LoVo (cell line): ENCODE results near the gene IMPG1.
A peak's percentile ranks its signal among the peaks of the same experiment; 100 is the strongest.
"Not testable (repeated sequence)": the region's sequence is repeated elsewhere in the genome, so short reads cannot be mapped to it uniquely, and the experiment has no call there.

Source experiments
- DNase-seq: peaks from one replicate; pipeline ENCODE4 v3.0.0-alpha.2; 2016; ENCODE audit warnings: low spot score

Gene IMPG1

DNA sequence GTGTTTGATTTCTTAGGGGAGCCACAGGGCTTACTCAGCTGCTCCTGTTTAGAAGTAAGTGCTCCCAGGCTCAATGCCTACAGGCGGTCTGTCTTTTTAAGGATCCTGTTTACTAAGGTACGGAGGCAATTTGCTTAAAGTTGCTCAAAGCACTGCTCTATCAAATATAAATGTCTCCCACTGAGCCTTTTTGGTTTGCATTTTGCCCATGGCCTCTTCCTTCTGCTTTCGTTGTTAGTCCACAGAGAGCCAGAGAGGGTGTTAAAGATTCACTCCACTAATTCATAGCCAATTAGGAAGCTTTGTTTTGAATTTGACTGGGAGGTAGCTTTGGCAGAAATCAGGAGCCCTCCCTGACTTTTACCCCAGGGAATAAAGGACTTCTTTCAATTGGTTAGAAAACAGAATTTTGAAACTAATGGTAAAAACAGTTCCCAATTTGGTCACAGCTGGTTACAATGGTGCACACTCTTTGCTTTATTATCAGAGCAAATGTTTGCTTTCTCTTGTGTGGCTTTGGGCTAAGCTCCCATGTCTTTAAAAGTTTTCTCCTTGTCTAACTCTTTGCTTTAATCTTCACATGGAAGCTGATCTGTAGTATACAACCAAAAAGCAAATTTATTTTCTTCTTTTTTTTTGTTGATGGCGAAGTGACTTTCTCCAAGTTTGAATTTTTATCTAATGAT is 126.2 kb downstream of the IMPG1 start:
- no peak for DNase-seq

- no peak for DNase-seq
Measured at GRCh38 chr6:75943381-75943780, 129.1 kb downstream of the IMPG1 start.

DNA sequence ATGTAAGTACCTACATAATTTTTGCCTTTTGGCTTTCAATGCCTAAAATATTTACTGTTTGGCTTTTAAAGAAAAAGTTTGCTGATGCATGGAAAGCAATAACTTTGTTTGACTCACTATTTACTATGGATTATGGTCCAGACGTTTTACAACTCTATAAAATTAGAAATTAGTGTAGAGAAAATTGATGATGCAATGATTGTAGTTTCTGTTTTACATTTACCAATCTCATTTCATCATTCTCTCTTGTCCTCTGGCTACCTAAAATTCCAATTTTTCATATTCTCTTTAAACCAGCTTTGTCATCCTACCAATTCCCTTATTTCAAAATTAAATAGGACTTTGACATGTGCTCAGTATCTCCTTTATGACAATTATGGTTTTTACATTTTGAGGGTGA is 131.0 kb downstream of the IMPG1 start:
- no peak for DNase-seq

- DNase-seq, result no peak
Measured at GRCh38 chr6:75940564-75940963, 131.9 kb downstream of the IMPG1 start.

- no peak for DNase-seq
Measured at GRCh38 chr6:75937846-75938245, 134.6 kb downstream of the IMPG1 start.

DNA sequence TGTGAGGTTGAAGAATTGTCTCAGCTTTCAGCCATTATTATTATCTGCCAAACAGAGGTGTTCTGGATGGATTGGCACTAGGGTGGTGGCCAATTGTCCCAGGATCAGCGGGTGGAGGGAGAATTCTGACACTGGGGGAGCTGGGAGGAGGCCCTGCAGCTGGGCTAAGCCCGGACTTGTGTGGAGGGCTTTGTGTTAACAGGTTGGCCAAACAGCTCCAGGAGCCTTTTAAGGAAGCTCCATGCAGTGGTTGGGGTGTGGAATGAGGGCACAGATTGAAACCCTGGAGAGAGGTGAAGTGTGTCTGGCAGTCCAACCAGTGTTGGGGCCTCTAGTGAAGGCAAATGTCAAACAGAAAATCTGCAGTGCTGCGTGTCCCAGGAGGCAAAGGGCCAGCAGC is 135.8 kb downstream of the IMPG1 start:
- no peak for DNase-seq

- DNase-seq, result no peak
Measured at GRCh38 chr6:75935473-75935793, 137.0 kb downstream of the IMPG1 start.

DNA sequence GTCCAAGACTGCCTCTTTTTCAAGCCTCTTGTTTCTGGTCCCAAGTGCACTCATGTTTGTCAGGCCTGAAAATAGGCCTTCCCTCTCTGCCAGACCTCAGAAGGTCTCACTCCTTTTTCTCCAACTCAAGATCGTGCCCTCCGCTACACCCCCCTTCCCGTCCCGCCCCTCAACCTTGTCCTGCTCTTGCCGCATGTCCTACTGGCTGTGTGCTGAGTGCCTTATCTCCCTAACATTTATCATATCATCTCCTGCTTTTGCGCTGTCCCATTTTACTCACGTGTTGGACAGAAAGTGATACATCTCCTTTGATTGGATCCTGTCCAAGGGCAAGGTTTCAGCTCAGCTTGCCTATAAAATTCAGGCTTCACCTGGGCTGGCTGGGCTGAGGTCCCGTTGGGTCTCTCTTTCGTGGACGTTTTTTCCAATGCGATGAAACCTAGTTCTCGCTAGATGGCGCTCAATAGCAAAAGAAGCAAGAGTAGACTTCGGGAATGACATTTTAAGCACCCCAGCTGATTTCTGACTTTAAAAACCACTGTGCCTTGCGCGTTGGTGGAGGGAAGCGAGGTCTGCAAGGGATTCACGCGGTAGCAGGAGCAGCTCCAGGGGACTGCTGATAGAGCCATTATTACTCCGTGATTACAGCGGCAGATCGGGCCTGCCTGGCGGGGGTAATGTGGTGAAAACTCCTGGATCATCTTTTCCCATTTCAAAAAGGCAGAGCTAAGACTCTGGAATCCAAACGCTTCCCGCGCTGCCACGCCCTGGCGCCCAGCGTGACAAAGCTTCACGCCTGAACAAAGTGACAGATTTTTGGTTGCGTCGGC is 137.6 kb downstream of the IMPG1 start:
- DNase-seq, result peak; percentile 64

DNA sequence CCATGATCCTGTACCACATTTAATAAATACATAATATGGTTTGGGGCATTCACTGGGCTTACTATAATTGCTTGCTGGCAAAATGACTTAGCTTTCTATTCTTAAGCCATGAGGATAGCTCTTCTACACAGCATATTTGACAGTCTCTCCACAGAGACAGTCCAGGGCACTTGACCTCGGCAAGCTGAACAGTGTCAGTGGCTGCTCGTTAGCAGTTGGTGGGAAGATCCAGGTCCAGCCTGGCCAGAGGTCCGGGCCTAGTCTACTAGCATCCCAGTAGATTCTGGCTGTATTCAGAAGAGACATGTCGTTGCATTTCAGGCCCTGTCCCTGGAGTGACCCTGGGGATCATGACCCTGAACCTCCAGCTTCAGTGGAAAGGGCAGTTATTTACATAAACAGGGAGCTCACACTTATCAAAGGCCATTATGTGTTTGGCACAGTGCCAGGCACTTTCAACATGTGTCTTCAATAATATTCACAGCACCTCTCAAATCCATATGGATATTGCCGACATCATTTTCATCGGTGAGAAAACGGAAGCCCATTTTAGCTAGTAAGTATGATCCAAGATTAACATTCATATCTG is 139.0 kb downstream of the IMPG1 start:
- no peak for DNase-seq

GRCh38 chr6:75932067-75932466 is 140.4 kb downstream of the IMPG1 start:
- DNase-seq, result no peak

GRCh38 chr6:75931011-75931680 is 141.3 kb downstream of the IMPG1 start:
- DNase-seq, result no peak

- DNase-seq, result no peak
Measured at GRCh38 chr6:75926293-75927168, 145.9 kb downstream of the IMPG1 start.

- peak; percentile 7 for DNase-seq
Measured at GRCh38 chr6:75922226-75922625, 150.2 kb downstream of the IMPG1 start.

DNA sequence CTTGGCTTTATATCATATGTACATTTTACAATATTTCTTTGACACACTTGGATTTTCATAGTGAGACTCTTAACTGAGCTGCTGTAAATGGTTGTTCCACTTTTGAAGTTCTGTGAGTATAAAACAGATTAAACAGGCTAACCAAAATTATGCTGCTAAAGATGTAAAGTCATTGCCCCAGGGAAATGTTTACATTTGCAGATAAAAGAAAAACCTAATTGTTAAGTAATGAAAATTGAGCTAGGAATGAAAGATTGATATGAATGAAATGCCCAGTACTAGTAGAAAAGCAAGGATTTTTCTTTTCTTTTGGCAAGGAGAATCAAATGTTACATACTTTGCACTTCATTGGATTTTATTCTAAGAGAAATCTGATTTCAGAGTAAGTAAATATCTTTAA is 159.4 kb downstream of the IMPG1 start:
- DNase-seq, result no peak

DNA sequence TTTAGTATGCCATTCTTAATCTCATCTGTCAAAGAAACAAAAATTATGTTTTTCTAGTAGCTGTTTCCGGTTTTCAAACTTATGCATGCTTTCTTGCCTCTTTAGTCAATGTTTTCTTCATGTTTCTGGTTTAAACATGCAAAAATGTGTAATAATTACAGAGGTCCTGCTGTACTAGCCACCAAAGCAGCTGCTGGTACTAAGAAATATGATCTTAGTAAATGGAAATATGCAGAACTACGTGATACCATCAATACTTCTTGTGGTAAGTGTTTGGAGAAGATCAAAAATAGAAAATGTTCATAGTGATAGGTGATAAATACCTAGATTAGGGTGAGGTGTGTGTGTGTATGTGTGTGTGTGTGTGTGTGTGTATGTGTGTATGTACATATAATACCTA is 165.0 kb downstream of the IMPG1 start:
- DNase-seq, result no peak

DNA sequence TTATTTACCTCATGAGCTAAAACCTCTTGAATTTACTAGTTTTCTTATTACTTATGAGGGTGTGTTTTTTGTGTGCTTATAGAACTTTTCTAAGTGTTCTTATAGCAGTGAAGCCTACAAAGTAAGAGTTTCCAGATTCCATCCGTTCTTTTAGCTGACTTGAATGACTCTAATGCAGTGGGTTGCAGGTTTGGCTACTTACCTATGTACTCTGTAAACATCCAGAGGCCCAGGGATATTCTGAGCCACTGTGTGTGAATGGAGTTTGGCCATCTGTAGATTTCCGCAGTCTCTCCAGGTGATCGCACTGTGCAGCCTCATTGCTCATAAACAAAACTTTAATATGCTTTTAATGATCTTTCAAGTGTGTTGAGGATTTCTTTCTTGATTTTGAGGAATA is 165.6 kb downstream of the IMPG1 start:
- no peak for DNase-seq

DNA sequence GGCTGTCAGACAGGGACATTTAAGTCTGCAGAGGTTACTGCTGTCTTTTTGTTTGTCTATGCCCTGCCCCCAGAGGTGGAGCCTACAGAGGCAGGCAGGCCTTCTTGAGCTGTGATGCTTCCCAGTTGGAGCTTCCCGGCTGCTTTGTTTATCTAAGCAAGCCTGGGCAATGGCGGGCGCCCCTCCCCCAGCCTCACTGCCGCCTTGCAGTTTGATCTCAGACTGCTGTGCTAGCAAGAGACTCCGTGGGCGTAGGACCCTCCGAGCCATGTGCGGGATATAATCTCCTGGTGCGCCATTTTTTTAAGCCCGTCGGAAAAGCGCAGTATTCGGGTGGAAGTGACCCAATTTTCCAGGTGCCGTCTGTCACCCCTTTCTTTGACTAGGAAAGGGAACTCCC is 167.3 kb downstream of the IMPG1 start:
- not testable (repeated sequence) for DNase-seq

DNA sequence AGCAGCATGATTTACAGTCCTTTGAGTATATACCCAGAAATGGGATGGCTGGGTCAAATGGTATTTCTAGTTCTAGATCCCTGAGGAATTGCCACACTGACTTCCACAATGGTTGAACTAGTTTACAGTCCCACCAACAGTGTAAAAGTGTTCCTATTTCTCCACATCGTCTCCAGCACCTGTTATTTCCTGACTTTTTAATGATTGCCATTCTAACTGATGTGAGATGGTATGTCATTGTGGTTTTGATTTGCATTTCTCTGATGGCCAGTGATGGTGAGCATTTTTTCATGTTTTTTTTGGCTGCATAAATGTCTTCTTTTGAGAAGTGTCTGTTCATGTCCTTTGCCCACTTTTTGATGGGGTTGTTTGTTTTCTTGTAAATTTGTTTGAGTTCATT is 172.2 kb downstream of the IMPG1 start:
- DNase-seq, result not testable (repeated sequence)

- no peak for DNase-seq
Measured at GRCh38 chr6:75896526-75896925, 175.9 kb downstream of the IMPG1 start.

DNA sequence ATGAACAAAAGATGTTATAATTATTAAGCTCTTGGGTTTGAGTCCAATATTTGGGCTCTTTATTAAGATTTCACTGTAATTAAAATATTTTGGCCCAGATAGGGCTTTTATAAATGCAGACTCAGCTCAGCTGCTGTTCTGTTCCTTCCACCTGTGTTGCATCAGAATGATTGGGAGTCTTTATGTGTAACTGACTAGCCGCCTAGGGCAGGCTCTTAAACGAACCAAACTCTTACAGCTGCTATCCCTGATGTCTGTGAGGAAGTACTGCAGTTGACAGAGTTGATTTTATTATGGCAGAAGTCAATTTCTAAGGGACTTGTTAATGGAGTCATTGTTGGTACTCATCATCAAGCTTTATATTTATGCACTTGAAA is 178.7 kb downstream of the IMPG1 start:
- DNase-seq, result no peak

- DNase-seq, result peak; percentile 27
Measured at GRCh38 chr6:75893058-75893775, 179.2 kb downstream of the IMPG1 start.
